ENCODE measurements around the gene SMIM35. TPM values are rescaled to one million over a fixed set of nuclear protein-coding genes. Genes with fewer than 3 reads are reported as not detected.

The SMIM35 gene
- total and polyA plus RNA-seq, 2 of the 4 experiments (the other 2 are of a cell fraction), result not detected

DNA sequence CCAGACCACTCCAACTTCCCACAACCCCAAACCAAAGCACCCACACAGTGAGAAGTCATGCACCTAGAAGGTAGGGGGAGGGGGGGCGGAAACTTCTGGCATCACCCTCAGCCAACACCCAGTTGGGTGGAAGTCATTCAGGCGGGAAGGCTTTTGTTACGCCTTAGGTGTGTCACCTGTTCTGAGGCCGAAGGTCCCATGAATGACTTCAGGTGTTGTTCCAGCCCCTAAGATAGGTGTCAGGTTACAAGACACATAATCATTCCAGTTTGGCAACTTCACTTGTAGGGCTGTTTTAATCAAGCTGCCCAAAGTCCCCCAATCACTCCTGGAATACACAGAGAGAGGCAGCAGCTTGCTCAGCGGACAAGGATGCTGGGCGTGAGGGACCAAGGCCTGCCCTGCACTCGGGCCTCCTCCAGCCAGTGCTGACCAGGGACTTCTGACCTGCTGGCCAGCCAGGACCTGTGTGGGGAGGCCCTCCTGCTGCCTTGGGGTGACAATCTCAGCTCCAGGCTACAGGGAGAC lies 9.9 kb downstream of the SMIM35 start, which contains the start of gene TMPRSS4:
Gene TMPRSS4 (plus strand): TSS at position 325 of the 528 bp plus-strand sequence. CDS start 225 bp downstream, outside the sequence.
- H3K14ac ChIP-seq (replicated peaks; ENCODE audit: low read depth, low read length), result no peak within 1 kb of the TSS
- BruUV-seq (replicated peaks), result no TSS peak
- no peak within 1 kb of the TSS for H3K27ac ChIP-seq (ENCODE audit: insufficient read depth, low read length)
- no peak within 1 kb of the TSS for H4K8ac ChIP-seq (ENCODE audit: low read depth in 2 of 2, low read length in 2 of 2)
- dilution Hi-C loops (cut with HindIII; ENCODE audit: low sequenced_read_pairs, unreplicated experiment), result no loop called here
- no peak for DNase-seq
- H3K9ac ChIP-seq (ENCODE audit: low read depth, low read length), result no peak within 1 kb of the TSS
- H3K4me3 ChIP-seq (ENCODE audit: insufficient read depth, low read depth, low read length), result no peak within 1 kb of the TSS
- H4K20me1 ChIP-seq (ENCODE audit: insufficient read depth, low read length), result no peaks in the 10 kb centered on the region
- in situ Hi-C loops (cut with MboI; ENCODE audit: low sequenced_read_pairs), result no loop called here
- no peaks in the 10 kb centered on the region for H3K9me1 ChIP-seq (ENCODE audit: insufficient read depth, low read length)
- ATAC-seq (ENCODE audit: low read depth), result no peak
- H3K56ac ChIP-seq (ENCODE audit: extremely low read depth, insufficient read depth, low read length), result no peak within 1 kb of the TSS
- no peaks in the 10 kb centered on the region for H3K4me1 ChIP-seq (ENCODE audit: control insufficient read depth, insufficient read depth, low read length)
- no peak within 1 kb of the TSS for H2AFZ ChIP-seq (replicated peaks; ENCODE audit: low read length, poor library complexity)
- H3K4ac ChIP-seq (ENCODE audit: low read depth, low read length), result no peak within 1 kb of the TSS
- H2BK120ac ChIP-seq (ENCODE audit: low read depth, low read length), result no peak within 1 kb of the TSS
- intact Hi-C loops (cut with micrococcal nuclease), result no loop called here
- H2AK5ac ChIP-seq (ENCODE audit: low read depth, low read length), result no peak within 1 kb of the TSS
- ChIA-PET POLR2A (ENCODE audit: unreplicated experiment) (no interaction called here), CTCF (interaction anchor here (1.3 kb wide), 1 partner anchor 23 kb away, joined by 3 read pairs; no protein-coding TSS in a partner anchor)
- H2AK9ac ChIP-seq (replicated peaks; ENCODE audit: low read depth, low read length, poor library complexity), result no peak within 1 kb of the TSS
- H3K23ac ChIP-seq (ENCODE audit: low read depth, low read length), result no peak within 1 kb of the TSS
- no peak within 1 kb of the TSS for H3K4me2 ChIP-seq (ENCODE audit: low read depth, low read length)
- H3K18ac ChIP-seq (ENCODE audit: low read depth, low read length), result no peak within 1 kb of the TSS
- H4K91ac ChIP-seq (ENCODE audit: insufficient read depth, low read depth, low read length), result no peak within 1 kb of the TSS
- no peaks in the 10 kb centered on the region for H3K79me1 ChIP-seq (ENCODE audit: low read depth in 1 of 2, low read length in 2 of 2)
- H2BK15ac ChIP-seq (ENCODE audit: low read depth, low read length), result no peak within 1 kb of the TSS
- TF ChIP-seq FOS (IDR thresholded peaks at IDR 0.05; ENCODE audit: low read depth, low read length), result no peak
- no peak for TF ChIP-seq MAZ (IDR thresholded peaks at IDR 0.05; ENCODE audit: borderline replicate concordance, low read depth, low read length)
- no peak for TF ChIP-seq NFE2L2 (IDR thresholded peaks at IDR 0.05; ENCODE audit: low read depth, low read length)
- no peak for TF ChIP-seq RAD21 (IDR thresholded peaks at IDR 0.05; ENCODE audit: low read length)
- no peak for TF ChIP-seq BHLHE40 (IDR thresholded peaks at IDR 0.05; ENCODE audit: low read depth, low read length)
- no peak for TF ChIP-seq MXI1 (IDR thresholded peaks at IDR 0.05; ENCODE audit: borderline replicate concordance, low read depth, low read length)
- TF ChIP-seq CEBPB (IDR thresholded peaks at IDR 0.05; ENCODE audit: low read depth, low read length), result no peak
- TF ChIP-seq, protein P1, sequence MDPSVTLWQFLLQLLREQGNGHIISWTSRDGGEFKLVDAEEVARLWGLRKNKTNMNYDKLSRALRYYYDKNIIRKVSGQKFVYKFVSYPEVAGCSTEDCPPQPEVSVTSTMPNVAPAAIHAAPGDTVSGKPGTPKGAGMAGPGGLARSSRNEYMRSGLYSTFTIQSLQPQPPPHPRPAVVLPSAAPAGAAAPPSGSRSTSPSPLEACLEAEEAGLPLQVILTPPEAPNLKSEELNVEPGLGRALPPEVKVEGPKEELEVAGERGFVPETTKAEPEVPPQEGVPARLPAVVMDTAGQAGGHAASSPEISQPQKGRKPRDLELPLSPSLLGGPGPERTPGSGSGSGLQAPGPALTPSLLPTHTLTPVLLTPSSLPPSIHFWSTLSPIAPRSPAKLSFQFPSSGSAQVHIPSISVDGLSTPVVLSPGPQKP (IDR thresholded peaks at IDR 0.05; ENCODE audit: borderline replicate concordance, low read depth, low read length), result no peak
- TF ChIP-seq, protein P2, sequence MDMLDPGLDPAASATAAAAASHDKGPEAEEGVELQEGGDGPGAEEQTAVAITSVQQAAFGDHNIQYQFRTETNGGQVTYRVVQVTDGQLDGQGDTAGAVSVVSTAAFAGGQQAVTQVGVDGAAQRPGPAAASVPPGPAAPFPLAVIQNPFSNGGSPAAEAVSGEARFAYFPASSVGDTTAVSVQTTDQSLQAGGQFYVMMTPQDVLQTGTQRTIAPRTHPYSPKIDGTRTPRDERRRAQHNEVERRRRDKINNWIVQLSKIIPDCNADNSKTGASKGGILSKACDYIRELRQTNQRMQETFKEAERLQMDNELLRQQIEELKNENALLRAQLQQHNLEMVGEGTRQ (IDR thresholded peaks at IDR 0.05; ENCODE audit: low read depth, low read length), result no peak
- TF ChIP-seq RCOR1 (IDR thresholded peaks at IDR 0.05; ENCODE audit: insufficient replicate concordance, low read length), result no peak
- TF ChIP-seq, protein P3, sequence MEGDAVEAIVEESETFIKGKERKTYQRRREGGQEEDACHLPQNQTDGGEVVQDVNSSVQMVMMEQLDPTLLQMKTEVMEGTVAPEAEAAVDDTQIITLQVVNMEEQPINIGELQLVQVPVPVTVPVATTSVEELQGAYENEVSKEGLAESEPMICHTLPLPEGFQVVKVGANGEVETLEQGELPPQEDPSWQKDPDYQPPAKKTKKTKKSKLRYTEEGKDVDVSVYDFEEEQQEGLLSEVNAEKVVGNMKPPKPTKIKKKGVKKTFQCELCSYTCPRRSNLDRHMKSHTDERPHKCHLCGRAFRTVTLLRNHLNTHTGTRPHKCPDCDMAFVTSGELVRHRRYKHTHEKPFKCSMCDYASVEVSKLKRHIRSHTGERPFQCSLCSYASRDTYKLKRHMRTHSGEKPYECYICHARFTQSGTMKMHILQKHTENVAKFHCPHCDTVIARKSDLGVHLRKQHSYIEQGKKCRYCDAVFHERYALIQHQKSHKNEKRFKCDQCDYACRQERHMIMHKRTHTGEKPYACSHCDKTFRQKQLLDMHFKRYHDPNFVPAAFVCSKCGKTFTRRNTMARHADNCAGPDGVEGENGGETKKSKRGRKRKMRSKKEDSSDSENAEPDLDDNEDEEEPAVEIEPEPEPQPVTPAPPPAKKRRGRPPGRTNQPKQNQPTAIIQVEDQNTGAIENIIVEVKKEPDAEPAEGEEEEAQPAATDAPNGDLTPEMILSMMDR (conservative IDR thresholded peaks at IDR 0.05; ENCODE audit: low read depth, low read length), result no peak
- H3K27me3 ChIP-seq (ENCODE audit: control insufficient read depth, insufficient read depth, low read length), result peaks cover 5% of the 10 kb centered on the region
- no peak within 1 kb of the TSS for H2BK5ac ChIP-seq (ENCODE audit: low read depth, low read length, poor library complexity, severe bottlenecking)
- H2BK20ac ChIP-seq (ENCODE audit: low read depth, low read length), result no peak within 1 kb of the TSS
- no peaks in the 10 kb centered on the region for H3K9me3 ChIP-seq (ENCODE audit: control insufficient read depth, insufficient read depth, low read length)
- WGBS, 2 experiments (ENCODE audit: extremely low coverage in 2 of 2, insufficient read length in 1 of 2), result no CpG with 5 or more reads among the region's 7 CpGs
- H4K5ac ChIP-seq (ENCODE audit: low read depth, low read length), result no peak within 1 kb of the TSS
- no peaks in the 10 kb centered on the region for H3K36me3 ChIP-seq (ENCODE audit: control insufficient read depth, insufficient read depth, low read length)
